NCI-H2029 (cell line): ENCODE data around the gene SEC24B.
A peak's percentile ranks its signal among the peaks of the same experiment; 100 is the strongest.

Experiments
- DNase-seq: peaks from one replicate; lab custom pipeline; 2025; lab: John Stamatoyannopoulos, UW

The SEC24B gene

DNA sequence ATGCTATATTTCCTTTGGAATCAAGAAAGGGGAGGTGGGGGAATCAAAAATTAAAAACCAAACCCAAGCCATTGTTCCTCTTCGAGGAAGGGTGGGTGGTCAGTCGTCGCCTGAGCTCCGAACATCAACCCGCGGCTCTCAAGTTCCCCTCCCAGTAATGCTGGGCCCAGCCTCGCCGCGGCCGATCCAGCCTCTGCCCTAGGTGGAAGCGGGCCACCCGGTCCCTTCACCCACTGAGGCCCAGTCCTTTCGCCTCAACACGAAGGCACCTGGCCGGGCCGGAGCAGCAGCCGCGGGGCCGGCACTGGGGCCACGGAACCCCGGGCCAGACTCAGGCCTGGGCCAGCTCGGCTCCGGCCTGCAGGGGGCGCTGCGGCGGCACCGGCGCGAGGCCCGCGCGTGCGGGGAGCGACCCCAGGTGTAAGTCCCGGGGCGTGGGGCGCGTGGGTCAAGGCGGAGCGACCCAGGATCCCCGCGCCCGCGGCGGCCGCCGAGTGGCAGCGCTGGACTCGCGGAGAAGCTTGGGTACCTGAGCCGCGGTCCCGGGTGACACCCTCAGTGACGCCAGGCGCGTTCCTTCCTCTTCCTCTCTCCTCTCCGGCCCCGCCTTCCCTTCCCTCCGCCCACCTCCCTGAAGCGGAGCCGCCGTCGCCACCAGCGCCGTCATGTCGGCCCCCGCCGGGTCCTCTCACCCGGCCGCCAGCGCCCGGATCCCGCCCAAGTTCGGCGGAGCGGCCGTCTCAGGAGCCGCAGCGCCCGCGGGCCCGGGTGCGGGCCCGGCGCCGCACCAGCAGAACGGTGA, at the start of gene SEC24B:
Gene SEC24B (plus strand): TSS at position 611 of the 802 bp plus-strand sequence. CDS start 55 bp downstream, at position 666.
- peak; percentile 44 for DNase-seq

DNA sequence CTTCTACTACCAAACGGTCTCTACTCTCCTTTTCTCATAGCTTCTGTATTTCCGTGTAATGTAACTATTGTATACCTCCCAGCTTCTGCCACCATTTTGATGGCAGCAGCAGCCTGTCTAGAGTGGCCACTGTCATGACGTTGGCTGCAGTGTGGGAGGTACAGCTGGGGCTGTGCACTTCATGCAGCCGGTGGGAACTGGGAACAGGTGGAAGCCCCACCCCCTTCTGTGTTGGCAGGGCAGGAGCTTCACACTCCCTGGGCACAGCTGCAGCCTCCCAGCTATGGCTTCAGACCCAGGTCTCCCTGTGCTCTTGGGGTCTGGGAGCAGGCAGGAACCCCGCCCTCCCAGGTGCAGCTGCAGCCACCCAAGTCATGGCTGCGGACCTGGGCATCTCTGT, 49.8 kb upstream of the SEC24B start:
- DNase-seq: no peak

DNA sequence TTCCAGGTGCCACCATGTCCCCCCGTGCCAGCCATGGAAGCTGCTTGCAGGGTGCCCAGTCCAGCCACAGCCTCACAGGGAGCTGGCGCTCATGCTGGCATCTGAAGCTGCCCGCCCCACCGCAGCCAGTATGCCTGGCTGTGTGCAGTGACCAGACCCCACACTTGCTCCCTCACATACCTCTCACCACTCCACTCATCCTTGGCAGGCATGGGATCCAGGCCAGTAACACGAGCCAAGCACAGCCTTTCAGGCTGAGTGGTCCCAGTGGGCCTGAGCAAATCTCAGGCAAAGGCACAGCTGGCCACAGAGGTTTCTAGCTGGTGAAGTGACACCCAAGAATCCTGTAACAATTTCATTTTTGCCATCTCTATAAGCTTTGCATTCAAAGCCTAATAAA, 48.4 kb upstream of the SEC24B start:
- DNase-seq: no peak

DNA sequence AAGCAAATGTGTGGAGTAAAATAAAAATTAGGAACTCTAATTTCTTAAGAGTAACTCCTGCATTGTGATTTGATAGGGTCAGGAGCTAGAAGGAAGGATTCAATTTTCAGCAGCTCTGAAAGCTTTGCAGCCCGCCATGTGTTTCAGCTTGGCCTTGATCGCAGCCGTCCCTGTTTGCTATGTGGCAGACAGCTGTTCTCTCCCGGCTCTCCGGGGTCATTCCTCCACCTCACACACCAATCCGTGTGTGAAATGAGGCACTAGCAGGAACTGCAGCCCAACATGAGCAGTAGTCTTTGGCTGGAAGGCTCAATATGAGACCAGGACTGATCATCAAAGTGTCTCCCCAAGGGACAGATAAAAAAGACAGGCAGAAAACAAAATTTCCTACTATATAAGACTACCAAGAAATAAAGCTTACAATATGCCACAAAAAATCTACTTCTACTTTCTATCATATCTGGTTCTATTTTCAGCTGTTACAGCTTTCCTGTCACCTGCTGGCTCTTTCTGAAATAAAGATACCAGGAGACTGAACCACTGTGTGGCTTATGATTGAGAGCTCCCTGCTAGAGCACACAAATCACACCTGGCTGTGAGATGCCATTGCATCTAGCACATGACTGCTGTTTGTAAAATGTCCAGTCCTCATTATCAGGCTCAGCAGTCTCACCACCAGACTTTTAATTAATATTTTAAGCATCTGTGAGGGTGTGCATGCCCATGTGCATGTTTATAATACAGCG, 44.1 kb upstream of the SEC24B start:
- no peak for DNase-seq

DNA sequence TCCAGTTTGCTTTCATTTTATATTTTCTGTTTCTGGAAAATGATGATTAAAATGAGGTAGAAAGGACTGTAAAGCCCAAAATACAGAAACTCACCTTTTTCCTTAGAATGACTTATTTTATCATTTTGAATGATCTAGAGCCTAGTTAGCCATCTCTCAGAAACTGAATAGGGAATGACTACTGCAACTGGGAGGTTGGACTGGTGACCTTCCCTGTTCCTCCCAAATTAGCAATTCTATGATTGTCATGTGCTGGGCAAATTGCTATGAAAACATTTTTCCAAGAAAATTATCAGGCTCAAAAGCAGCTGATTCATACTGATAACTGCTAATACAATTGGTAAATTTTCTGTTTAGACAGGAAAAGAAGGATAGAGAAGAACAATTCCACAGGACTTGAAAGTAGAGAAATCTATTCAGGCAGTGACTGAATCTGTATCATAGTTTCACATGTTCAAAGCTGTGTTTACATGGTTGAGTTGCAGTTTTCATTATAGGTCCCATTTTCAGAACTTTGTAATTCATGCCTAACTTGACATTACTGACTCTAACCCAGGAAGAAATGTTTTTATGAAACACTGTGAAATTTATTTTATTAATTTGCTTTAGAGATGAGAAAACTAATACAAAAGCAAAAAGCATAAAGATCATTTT, 43.4 kb upstream of the SEC24B start:
- DNase-seq: no peak

DNA sequence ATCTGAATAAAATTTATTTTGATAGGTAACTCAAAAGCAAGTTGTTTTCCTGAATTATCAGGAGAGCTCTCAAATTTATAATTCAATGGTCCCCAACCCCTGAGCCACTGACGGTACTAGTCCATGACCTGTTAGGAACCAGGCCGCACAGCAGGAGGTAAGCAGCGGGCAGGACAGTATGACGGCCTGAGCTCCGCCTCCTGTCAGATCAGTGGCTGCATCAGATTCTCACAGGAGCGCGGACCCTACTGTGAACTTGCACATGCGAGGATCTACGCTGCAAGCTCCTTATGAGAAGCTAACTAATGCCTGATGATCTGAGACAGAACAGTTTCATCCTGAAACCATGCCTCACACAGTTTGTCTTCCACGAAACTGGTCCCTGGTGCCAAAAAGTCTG, 37.9 kb upstream of the SEC24B start:
- no peak for DNase-seq

DNA sequence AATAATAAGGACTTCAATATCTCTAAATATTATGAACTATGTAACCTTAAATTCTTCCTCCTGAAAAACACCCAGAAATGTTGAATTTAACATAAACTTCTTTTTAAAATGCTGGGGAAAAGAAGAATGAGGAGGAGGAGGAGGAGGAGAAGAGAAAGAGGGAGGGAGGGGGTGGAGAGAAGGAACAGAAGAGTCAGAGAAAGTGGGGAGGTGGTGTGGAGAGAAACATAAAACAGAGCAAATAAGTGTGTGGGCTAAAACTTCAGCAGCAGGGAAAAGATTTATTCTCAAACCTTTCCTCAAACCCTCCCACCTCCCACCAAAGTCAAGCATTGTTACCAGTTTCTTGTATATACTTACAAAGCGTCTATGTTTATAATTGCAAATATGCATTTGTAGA, 34.7 kb upstream of the SEC24B start:
- no peak for DNase-seq

DNA sequence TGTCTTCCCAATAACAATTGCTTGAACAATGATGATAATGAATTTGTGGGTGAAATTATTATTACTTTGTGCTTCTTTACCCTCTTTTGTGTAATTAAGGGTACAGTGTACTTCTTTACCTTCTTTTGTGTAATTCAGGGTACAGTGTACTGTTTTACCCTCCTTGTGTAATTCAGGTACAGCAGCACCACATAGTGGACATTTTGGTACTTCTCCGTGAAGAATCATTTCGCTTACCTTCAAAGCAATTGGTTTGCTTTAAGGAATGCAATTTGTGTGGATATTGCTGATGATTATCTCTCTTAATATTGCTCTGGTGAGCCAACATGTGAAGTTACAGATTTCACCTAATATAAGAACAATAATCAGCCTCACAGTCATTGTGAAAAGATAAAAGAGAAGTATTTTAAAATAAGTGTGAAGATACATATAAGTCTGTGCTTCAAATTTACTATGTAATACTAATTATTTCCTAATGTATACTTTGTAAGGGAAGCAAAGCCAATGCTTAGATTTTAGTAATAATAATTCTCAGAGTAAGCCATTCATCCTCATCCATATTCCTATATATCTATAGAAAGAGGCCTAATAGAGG, 27.2 kb upstream of the SEC24B start:
- no peak for DNase-seq

DNA sequence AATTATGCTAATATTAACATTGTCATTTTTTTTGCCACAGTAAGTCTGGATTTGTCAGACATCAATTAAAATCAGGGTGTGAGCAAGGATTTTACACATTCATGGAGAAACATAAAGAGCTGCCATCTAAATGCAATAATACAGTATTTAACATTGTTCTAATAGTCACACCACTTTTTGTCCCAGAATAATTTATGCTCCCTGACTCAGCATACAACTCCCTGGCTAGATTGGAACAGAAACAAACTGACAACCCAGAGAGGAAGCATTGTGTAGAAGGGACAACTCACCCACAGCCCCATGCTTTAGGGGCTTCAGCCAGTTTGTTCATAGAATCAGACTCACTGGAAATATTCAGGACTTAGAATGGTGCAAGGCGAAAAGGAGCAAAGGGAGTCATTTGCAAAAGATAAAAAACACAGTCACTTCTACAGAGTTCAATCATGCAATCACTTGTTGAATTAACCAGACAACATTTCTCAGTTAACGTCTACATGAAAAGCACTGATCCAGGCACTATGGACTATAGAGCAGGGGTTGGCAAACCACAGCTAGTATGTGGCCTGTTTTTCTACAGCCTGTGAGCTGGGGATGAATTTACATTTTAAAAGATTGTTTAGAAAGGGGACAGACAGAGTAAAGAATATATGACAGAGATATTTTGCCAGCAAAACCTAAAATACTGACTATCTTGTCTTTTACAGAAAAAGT, 26.4 kb upstream of the SEC24B start:
- DNase-seq: no peak

DNA sequence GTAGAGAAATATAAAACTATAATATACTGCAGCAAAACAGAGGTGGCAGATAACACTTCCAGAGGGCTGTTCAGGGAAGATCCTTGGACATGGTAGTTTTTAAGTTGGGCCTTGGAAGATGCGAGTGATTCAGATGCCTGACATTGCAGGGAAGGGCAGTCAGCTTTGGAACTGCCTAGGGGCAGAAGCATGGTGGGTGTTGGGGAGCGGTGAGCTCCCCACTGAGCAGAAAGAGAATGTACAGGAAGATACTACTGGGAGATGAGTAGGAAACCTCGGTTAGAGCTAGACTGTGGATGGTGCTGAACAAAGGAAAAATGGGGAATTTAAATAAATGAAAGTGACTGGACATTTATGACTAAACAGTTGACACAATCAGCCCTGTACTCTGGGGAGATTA, 24.9 kb upstream of the SEC24B start:
- DNase-seq: no peak

DNA sequence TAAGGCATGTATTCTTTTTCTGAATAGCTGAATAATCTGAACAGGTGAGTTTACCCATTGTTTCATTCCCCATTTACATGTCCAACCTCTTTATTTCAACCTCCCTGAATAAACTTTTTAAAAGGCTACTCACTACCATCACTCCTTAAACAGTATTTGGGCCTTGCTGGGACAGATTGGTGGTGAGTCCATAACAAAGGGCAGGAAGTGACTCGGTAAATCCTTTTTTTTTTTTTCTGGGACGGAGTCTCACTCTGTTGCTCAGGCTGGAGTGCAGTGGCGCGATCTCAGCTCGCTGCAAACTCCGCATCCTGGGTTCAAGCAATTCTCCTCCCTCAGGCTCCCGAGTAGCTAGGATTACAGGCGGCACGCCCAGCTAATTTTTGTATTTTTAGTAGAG, 23.4 kb upstream of the SEC24B start:
- no peak for DNase-seq

DNA sequence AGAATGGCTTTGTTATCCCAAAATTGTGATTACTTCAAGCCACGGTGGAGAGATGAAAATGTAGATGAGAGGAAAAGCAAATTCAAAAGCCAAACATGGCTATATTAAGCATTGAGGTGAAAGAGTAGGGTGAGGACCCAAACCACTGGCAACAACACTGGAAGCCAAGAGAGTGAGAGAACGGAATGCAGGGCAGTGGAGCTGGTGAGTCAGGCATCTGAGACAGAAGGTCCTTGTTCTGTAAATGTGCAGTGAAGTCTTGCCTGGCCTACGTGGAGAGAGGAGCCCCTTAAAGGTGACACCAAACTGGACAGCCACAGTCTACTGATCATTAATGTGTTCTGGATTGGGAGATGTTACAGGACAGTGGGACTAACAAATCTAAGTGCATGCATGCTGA, 22.8 kb upstream of the SEC24B start:
- DNase-seq: no peak

DNA sequence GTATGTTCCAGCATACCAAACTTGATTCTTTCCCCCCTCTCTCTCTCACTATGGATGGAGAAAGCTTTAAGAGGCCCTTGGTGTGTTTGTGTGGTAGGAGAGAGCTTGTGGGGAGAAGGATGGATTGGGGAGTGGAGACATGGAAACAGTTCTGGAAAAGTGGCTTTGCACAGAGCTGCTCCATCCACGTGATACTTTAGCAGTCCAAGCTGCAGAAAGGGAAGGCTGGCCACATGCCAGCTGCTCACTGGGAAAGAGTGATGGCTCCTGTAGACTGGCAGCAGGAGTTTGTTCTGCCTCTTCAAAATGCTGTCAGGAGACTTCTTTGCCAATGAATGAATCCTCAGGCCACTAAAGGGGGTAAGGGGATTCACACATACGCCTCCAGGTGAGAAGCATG, 21.7 kb upstream of the SEC24B start:
- no peak for DNase-seq

DNA sequence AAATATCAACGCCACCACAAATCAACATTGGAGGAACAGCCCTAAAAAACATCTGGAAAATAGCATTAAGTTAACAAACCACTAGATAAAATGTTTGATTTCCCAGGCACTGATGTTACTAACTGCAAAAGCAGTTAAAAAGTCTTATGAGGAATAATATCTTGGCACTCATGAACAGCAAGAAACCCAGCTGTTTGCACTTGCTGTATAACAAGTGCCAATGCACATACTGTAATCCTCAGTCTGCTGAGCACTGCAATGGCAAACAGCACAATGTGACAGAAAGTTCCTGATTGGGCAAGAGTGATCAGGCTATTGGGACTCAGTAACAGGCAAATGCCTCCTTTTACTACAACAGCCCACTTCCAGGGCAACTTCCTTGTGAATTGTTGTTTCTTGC, 20.8 kb upstream of the SEC24B start:
- no peak for DNase-seq

DNA sequence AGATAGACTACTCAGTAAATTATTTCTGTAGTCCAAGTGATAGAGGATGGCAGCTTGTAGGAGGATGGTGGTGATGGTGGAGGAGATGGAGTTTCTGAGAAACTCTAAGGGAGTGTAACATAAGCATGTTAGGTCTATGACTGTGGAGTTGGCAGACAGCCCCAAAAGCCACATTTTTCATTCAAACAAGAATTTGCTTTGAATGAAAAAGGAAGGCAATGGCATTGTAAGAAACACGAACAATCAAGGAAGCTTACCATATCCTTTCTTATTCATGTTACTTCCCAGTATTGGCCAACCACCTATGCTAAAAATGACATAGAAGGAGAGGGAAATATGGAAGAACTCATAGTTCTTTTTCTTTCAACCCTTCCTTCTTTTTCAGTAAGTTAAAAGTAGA, 18.7 kb upstream of the SEC24B start:
- DNase-seq: no peak

DNA sequence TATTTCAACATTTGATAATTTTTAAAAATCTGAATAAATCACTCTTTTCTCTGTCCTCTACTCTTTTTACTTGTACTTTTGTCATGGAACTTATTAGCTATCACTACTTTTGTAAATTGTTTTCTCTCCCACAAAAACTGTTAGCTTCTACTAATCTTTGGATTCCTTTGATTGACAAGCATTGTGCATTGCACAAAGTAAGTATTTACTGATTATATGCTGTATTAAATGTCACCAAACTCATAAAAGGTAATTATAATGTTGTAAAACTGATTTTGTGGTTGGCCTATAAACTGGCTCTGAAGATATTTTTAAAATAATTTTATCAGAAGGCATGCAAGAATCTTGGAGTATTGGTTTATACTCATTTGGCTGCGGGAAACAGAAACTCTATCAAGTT, 15.0 kb upstream of the SEC24B start:
- DNase-seq: no peak

DNA sequence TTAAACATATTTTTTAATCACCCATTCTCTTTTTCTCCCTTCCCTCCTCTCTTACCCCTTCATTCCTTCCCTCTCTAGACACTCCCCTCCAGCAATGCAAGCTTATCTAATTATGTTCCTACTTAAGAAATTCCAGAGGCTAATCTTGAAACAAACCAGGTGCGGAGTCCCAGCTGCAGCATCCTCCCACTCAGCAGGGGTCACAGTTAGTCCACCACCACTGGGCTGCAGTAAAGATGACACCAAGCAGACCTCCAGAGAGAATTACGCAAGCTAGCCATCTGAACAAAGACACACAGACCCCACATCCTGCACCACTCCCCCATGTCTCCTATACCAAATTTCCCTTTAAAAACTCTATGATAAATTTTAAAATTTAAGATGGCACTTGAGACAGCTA, 13.9 kb upstream of the SEC24B start:
- no peak for DNase-seq

DNA sequence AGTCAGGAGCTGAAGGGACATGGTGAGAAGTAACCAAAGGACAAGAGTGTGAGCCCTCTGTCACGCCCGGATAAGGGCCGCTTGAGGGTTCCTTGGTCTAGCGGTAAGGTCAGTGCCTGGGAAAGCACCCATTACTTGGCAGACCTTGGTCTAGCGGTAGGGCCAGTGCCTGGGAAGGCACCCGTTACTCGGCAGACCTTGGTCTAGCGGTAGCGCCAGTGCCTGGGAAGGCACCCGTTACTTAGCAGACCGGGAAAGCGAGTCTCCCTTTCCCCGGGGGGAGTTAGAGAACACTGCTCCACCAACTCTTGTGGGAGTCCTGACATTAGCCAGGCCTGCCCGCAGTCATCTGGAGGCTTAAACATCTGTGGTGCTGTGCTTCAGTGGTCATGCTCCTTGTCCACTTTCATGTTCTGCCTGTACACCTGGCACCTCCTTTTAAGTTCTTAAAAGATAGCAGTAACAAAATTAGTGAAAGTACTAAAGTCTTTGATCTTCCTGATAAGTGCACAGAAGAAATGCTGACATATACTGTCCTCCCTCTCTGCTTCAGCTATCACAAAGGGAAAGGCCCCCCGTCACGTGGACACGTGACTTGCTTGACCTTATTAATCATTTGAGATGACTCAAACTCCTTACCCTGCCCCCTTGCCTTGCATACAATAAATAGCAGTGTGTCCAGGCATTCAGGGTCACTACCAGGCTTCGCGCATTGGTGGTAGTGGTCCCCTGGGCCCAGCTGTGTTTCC, 9.3 kb upstream of the SEC24B start:
- DNase-seq: no peak

DNA sequence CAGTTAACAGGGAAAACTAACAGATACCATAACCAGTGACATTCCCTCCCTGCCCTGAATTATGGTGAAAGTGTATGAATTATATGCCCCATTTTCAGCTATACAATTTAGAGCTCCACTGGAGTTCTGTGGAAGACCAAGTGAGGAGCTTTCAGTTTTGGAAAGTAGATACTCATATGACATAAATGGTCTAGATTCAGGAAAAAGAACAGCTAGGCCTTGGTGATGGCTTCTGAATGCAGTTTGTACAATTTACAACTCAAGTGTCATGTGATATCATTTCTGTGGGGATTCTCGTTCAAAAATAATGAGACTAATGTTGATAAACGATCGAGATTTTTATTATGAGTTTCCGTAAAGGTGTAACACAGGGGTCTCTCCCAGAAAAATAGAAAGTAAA, 8.2 kb upstream of the SEC24B start:
- DNase-seq: no peak

DNA sequence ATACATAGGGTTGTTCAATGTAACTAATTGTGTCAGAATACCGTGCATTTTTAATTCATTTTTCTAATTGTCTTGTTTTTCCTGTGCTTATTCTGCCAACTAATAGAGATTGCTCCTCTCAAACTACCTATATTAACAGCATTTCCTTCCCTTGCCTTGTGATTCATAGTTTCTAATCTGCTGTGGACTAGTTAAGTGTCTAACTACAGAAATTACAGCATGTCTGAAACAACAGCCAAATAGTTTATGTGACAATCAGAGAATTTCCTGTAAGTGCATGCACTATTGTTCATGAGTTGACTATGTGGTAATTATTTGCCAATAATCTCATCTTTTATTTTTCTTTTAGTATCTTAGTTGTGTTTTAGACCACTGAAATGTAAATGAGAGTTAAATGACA, 4.1 kb upstream of the SEC24B start:
- DNase-seq: no peak

DNA sequence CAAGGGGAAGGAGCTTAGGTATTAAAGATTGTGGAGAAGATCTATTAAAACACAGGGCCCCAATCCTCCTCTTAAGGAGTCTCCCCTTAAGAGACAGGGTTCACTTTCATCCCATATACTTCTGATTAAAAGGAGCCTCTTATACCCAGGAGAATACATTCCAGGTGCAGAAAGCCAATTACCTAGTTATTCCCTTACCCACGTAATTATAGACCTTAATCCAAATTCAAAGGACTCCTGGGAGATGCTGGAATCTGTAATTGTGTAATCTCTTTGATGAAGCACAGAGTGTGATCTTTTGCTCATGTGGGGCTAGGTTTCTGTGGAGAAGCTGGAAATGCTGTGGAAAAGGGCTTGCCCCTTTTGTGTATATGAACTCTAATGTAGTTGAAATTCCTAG, 1.4 kb upstream of the SEC24B start:
- no peak for DNase-seq
